Stimulated activated CD4-positive, alpha-beta T cell treated with anti-CD3 and anti-CD28 coated beads, TNF-alpha, amount 100 ng/mL, for 1 hour (primary cell): ENCODE data around the gene ADARB1.

ENCODE experiments used
- DNase-seq, 3 donors: peaks; one replicate each; pipeline ENCODE4 v3.0.0-alpha.2; 2020; ENCODE audit warnings: low read depth in 3 of 3, low spot score in 1 of 3

ADARB1 gene

DNA sequence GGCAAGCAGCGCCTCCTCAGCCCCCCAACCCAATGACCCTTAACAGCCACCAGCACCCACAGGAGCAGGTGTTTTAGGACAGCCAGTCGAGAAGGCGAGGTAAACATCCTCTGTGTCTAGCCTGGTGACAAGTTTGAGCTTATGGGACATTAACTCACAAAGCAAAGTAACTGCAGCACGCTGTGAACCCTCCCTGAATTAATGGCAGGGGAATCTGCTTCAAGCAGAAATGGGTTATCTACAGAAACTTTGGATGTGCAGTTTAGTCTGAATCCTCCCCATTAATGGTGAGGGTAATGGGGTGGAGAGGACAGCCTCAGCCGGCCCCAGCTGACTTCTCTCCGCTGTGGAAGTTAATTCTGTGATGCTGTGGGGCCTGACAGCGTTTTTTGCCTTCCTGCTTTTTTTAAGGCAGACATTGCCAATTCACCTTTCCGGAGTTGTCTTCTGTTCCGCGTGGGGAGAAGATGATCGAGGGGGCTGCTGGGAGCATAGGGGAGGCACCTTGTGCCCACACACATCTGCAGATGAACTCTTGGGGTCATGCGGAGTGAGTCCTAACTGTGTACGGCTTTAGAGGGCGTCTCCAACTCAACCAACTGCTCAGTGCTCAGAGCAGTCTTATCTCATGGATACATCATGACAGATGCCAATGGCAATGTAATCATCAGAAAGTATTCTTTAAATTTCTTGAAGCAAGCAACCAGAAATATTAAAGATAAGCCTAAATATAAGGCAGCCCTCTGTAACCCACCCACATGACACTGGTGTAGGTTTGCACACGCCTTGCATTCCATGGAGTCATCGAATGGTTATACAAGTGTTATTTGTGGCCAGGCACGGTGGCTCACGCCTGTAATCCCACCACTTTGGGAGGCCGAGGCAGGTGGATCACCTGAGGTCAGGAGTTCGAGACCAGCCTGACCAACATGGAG is 172.3 kb downstream of the ADARB1 start:
- DNase-seq = no peak

DNA sequence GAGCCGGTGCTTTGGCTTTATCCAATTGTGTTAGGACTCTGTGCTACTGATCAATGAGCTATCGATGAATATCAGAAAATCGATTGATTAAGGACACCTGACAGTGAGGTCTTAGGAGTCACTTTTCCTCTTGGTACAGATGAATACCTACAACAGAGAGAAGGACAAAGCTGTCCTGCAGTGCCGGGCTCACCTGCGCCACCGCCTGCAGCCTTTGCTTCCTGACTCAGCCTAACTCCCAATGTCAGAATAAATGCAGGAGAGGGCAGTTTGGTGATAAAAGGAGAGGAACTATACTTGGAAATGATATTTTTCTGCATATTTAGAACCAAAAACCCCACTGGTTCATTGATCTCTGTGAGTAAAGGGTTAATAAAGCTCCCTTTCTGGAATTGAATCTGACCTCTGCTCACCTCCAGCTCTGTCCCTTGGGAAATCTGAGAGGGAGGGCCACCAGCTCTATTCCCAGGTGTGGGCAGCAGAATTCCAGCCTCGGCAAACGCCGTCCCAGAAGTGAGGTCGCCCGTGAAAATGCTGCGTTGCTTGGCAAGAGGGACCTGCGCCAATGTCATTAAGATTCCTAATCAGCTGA is 174.0 kb downstream of the ADARB1 start:
- DNase-seq = no peak

DNA sequence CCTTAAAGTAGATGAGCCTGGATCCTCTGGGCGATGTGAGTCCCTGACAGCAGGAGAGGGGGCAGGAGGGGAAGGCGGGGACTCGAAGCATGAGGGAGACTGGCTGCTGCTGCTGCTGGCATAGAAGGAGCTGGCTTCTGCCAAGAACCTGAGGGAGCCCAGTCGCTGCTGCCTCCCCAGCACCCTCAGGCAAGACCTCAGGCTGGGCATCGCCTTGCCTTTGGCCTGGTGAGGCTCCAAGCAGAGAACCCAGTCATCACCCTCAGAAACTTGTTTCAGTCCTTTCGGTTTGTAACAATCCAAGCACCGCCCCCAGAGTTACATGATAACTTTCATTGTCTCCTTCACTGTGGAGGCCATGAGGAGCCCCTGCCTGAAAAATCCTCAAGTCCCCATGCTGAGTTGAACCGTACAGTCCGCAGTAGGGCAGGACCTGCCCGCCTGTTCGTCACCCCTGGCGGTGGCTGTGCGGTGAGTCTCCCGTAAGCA is 174.6 kb downstream of the ADARB1 start:
- no peak for DNase-seq

GRCh38 chr21:45249626-45250025 is 175.2 kb downstream of the ADARB1 start:
- no peak for DNase-seq

DNA sequence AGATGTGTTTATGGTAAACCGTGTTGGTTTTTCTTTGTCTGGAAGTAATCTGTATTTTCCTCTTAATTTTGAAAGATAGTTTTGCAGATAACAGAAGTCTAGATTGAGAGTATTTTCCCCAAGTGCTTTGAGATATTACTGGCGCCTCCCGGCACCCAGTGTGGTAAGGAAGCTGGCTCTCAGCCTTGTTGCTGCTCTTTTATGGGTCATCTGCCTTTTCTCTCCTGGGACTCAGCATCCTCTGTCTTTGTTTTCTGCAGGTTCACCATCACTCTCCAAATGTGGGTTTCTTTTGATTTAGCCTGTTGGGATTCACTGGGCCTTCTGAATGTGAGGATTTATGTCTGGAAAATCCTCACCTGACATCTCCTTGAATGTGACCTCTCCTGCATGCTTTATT is 175.9 kb downstream of the ADARB1 start:
- no peak for DNase-seq

DNA sequence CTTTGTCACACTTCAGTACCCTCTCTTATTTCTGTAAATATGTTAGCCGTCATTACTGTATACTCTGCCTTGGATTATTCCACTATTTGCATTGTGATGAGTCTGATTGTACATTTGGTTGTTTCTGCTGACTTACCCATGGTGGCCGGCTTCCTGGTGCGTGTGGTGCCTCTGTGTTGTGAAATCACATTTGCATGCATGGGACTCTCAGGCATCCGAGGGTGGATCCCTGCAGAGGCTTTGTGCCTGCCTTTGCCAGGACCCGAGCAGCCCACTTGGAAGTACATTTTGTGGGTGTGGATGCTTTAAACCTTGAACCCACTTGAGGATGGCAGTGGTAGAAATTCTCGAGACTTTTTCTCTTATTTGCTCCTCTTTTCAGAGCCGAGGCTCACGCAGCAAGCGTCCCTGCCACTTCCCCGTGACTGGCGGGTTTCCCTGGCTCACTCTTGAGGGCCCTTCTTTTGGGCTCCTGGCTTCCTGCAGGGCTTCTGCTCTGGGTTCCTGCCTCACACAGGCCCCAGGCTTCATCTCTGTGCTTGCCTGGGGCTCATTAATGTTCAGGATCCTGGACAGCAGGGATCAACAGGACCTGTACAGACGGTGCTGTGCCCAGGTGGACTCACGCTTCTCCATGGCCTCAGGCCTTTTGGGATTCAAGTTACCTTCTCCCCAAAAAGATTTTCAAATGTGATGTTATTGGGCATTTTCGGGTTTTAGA is 176.7 kb downstream of the ADARB1 start:
- DNase-seq = no peak

GRCh38 chr21:45251635-45252447 is 177.5 kb downstream of the ADARB1 start:
- no peak for DNase-seq

GRCh38 chr21:45252448-45252925 is 178.1 kb downstream of the ADARB1 start:
- no peak for DNase-seq

GRCh38 chr21:45253180-45253579 is 178.8 kb downstream of the ADARB1 start:
- no peak for DNase-seq

DNA sequence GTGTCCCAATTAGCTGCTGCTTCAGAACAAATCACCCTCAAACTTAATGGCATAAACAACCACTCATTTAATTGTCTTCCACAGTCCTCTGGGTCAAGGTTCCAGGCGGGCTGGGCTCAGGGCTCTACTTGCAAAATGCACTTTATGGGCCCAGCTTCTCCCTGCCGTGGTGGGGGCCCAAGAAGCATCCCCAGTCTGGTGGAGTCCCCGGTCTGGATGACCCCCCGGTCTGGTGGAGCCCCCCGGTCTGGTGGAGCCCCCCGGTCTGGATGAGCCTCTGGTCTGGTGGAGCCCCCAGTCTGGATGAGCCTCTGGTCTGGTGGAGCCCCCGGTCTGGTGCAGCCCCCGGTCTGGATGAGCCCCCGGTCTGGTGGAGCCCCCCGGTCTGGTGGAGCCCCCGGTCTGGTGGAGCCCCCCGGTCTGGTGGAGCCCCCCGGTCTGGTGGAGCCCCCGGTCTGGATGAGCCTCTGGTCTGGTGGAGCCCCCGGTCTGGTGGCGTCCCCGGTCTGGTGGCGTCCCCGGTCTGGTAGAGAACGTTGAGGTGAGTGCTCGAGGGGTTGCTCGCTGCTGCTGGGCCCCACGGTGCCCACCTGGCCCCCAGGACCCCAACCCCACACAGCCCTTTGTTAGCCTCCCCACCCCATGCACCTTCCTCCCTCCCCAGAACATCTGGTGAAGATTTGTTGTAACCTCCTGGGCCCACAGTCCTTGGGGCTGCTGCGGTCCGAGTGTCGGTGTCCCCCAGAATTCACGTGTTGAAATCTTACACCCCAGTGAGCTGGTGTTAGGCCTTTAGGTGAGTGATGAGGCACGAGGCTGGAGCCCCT is 179.5 kb downstream of the ADARB1 start:
- no peak for DNase-seq

GRCh38 chr21:45254460-45254930 is 180.1 kb downstream of the ADARB1 start:
- DNase-seq = no peak

GRCh38 chr21:45255381-45256020 is 181.1 kb downstream of the ADARB1 start:
- DNase-seq = no peak

- no peak for DNase-seq
Measured at GRCh38 chr21:45256021-45256911, 181.9 kb downstream of the ADARB1 start.

DNA sequence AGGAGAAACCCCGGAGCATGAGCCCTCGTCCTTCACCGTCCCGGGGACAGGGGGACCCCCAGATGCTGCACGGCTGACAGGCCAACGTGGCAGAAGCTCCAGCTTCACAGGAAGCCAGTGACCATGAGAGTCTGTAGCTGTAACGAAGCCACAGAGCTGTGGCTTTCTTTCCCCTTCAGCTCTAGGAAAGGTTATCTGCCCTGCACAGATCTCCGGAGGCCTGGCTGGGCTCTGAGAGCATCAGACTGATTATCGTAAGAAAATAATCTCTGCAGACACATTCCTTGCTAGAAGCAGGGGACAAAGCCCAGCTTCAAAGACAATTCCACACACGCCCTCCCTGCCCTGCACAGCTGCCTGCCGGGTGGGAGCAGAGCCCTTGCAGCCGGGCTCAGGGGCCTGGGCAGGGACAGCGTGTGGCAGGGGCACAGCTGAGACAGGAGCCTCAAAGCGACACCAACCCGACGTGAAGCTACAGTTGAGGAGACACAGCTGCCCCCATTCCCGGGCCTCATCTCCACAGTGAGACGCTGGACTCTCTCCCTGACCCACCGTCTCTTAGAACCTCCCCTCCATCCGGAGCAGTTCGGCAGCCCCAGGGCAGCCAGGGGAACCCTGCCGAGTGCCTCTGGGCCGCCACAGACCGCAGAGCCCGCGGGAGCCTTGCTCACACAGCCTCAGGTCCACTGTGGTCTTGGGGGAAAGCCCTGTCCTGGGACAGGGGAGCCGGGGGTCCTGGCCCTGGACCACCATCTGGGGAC is 182.7 kb downstream of the ADARB1 start:
- no peak for DNase-seq

DNA sequence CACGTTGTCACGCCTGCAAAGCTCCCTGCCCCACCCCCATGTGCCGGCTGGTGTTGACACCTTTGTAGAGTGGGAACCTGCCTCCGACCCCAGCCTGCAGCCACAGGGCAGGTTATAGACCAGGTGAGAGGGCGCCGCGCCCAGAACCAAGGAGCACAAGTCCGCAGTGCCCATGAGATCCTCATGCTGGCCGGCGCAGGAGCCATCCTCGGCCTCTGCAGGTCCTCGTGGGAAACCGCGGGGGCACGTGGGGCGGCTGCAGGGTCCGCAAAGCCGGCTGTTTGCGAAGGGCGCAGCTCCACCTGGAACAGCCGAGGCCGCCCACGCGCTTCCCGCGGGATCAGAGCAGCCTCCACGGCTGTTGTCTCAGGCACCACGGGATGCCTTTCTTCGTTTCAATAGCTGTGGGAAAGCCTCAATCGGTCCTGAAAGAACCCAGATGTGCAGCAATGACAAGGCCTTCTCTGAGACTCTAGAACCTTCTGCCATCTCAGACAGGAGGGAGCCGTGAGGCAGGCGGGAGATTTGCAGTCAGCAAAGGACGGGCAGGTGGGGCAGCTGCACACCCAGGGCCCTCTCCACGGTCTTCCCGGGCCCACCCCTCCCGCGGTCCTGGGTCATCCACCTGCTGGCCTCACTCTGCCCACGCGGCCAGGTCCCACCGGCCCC is 183.4 kb downstream of the ADARB1 start:
- no peak for DNase-seq

DNA sequence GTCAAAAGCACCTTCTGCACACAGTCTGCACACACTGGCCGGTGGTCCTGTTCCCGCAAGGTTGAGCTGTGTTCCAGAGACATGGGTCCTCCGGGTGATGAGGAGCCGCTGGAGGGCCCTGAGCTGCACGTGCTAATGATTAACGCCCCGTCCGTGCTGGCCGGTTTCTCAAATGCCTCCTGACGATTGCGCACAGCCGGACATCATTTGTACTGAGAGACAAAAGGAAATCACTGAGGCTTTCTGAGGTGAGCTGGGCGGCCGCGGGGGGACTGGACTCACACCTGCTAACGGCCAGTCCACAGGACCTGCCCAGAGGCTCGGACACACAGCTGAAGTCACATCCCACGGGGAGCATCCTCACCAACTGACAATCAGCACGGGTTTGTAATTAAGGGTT is 184.1 kb downstream of the ADARB1 start:
- no peak for DNase-seq
